Naive thymus-derived CD4-positive, alpha-beta T cell (primary cell): ENCODE data around the gene TTC16. TPM values are rescaled to one million over a fixed set of nuclear protein-coding genes. Genes with fewer than 3 reads are reported as not detected.
A peak's percentile ranks its signal among the peaks of the same experiment; 100 is the strongest.

Experiments used
- ATAC-seq: fragments of 150-1000 bp; cut with Tn5 transposase; 2 replicates; pipeline ENCODE4 v1.10.0; 2021; ENCODE audit warnings: mild to moderate bottlenecking, moderate library complexity
- CTCF ChIA-PET: fragments of 350-600 bp; sonication (Branson Sonifier 250); formaldehyde crosslinking; loops from one replicate; lab custom pipeline; 2021; ENCODE audit warnings: antibody characterized with exemption; lab: Charles Lee
- POLR2A ChIA-PET: fragments of 350-600 bp; sonication (Branson Sonifier 250); formaldehyde crosslinking; loops from one replicate; lab custom pipeline; 2021; ENCODE audit warnings: antibody characterized with exemption, inconsistent platforms; lab: Charles Lee
- DNase-seq, 9 donors: peaks; one replicate each; pipeline versions ENCODE4 v3.0.0 to v3.0.0-alpha.2; 2020 to 2022; ENCODE audit warnings: mixed read lengths in 1 of 9
- H3K27ac ChIP-seq: one replicate; pipeline ENCODE4 v1.7.0; 2013; ENCODE audit warnings: mild to moderate bottlenecking, low read depth, low read length, moderate library complexity
- H3K27me3 ChIP-seq, 2 donors: one replicate each; pipeline ENCODE4 v1.7.0; 2013; ENCODE audit warnings: low read length in 2 of 2, mild to moderate bottlenecking in 2 of 2, moderate library complexity in 2 of 2; ENCODE audit not compliant: control insufficient read depth in 2 of 2, insufficient read depth in 2 of 2
- H3K36me3 ChIP-seq, 3 experiments: 1 replicate in 2 of 3; 2 replicates in 1 of 3; pipeline ENCODE4 v1.7.0; 2013; ENCODE audit warnings: low read length in 3 of 3, mild to moderate bottlenecking in 3 of 3, moderate library complexity in 1 of 3; ENCODE audit not compliant: insufficient read depth in 3 of 3, control insufficient read depth in 2 of 3
- H3K4me1 ChIP-seq, 2 donors: one replicate each; pipeline ENCODE4 v1.7.0; 2013; ENCODE audit warnings: low read length in 2 of 2, mild to moderate bottlenecking in 2 of 2, moderate library complexity in 1 of 2; ENCODE audit not compliant: control insufficient read depth in 2 of 2, insufficient read depth in 2 of 2
- H3K4me3 ChIP-seq: 2 replicates; pipeline ENCODE4 v1.7.0; 2013; ENCODE audit warnings: mild to moderate bottlenecking, low read length
- H3K9me3 ChIP-seq, 3 experiments: 1 replicate in 2 of 3; 2 replicates in 1 of 3; pipeline ENCODE4 v1.7.0; 2013; ENCODE audit warnings: low read length in 3 of 3; ENCODE audit not compliant: control insufficient read depth in 2 of 3
- H3K27ac Mint-ChIP-seq, 9 donors: one replicate each; pipeline ENCODE4 v1.8.0; 2020 to 2022; ENCODE audit warnings: mixed read lengths in 9 of 9, mild to moderate bottlenecking in 8 of 9, moderate library complexity in 5 of 9, inconsistent platforms in 2 of 9
- H3K27me3 Mint-ChIP-seq, 5 donors: one replicate each; pipeline ENCODE4 v1.8.0; 2021 to 2022; ENCODE audit warnings: mixed read lengths in 5 of 5, mild to moderate bottlenecking in 1 of 5
- H3K36me3 Mint-ChIP-seq, 5 donors: one replicate each; pipeline ENCODE4 v1.8.0; 2020 to 2022; ENCODE audit warnings: mixed read lengths in 5 of 5, mild to moderate bottlenecking in 3 of 5, inconsistent platforms in 1 of 5
- H3K4me1 Mint-ChIP-seq, 7 donors: one replicate each; pipeline ENCODE4 v1.8.0; 2020 to 2022; ENCODE audit warnings: mixed read lengths in 7 of 7, mild to moderate bottlenecking in 3 of 7, inconsistent platforms in 1 of 7
- H3K4me3 Mint-ChIP-seq, 10 donors: one replicate each; pipeline ENCODE4 v1.8.0; 2020 to 2022; ENCODE audit warnings: mild to moderate bottlenecking in 10 of 10, mixed read lengths in 10 of 10, moderate library complexity in 6 of 10, inconsistent platforms in 2 of 10
- H3K9me3 Mint-ChIP-seq, 11 donors: one replicate each; pipeline ENCODE4 v1.8.0; 2020 to 2022; ENCODE audit warnings: mixed read lengths in 11 of 11, mild to moderate bottlenecking in 4 of 11, inconsistent platforms in 1 of 11, moderate library complexity in 1 of 11
- intact Hi-C, 2 donors: fragments of 100-400 bp; cut with micrococcal nuclease; formaldehyde crosslinking; loops; one replicate each; pipeline ENCODE4 v1.15.1; 2023
- polyA plus RNA-seq, 2 donors: library from polyadenylated mRNA; unstranded; fragments of 300-500 nt; fragmentation: Illumina TruSeq; gene quantifications; one replicate each; pipeline ENCODE4 v1.2.3, GENCODE V29; 2021
- total RNA-seq, 6 experiments: library from RNA in 5 of 6; stranded (reverse) in 5 of 6; gene quantifications; 1 replicate in 5 of 6; 2 replicates in 1 of 6; pipeline ENCODE4 v1.2.3 and lab custom pipeline; 2021 to 2026

Gene TTC16
- total and polyA plus RNA-seq, 7 experiments from 2014 or later, result 0.29 to 9.9 (median 4.6) TPM

- no peak for ATAC-seq
- Mint-ChIP-seq H3K36me3 (peaks cover 0 to 34% (median 11%) of the 10 kb centered on the region in 5 donors), H3K9me3 (peaks cover 0 to 1% (median 0%) of the 10 kb centered on the region in 11 donors), H3K27ac (peak overlapping the region; percentile 90 to 96 (median 94)), H3K4me3 (peak overlapping the region; percentile 74 to 92 (median 86)), H3K4me1 (peaks cover 49 to 87% (median 76%) of the 10 kb centered on the region in 7 donors), H3K27me3 (no peaks in the 10 kb centered on the region)
- ChIA-PET POLR2A (interaction anchor here (0.5 to 11.2 kb wide), 13 partner anchors 9 to 391 kb away, joined by 3 to 99 read pairs (median 3); partner anchors contain the start of genes CDK9 and SH2D3C), CTCF (interaction anchor here (1.0 to 1.4 kb wide), 5 partner anchors 12 to 99 kb away, joined by 3 to 6 read pairs (median 3); partner anchors contain the start of gene CDK9)
- intact Hi-C loops, result loop anchor here (5.0 to 10.0 kb wide), 3 partner anchors 297 to 504 kb away; partner anchors contain the start of genes GOLGA2 (in 1 of the 2), NAIF1 (in 1 of the 2), PTGES2 (in 1 of the 2) and SLC25A25 (in 1 of the 2)
- DNase-seq, result no peak
- no peaks in the 10 kb centered on the region for H3K27me3 ChIP-seq
- H3K4me1 ChIP-seq, result peaks cover 52 to 62% of the 10 kb centered on the region in 2 donors
- peaks cover 11 to 50% (median 31%) of the 10 kb centered on the region in 3 experiments for H3K36me3 ChIP-seq
- H3K4me3 ChIP-seq, result peak overlapping the region; percentile 71
- peak overlapping the region; percentile 90 for H3K27ac ChIP-seq
- no peaks in the 10 kb centered on the region for H3K9me3 ChIP-seq
Observed at GRCh38 chr9:127770583-127770904, 54.7 kb downstream of the TTC16 start.

DNA sequence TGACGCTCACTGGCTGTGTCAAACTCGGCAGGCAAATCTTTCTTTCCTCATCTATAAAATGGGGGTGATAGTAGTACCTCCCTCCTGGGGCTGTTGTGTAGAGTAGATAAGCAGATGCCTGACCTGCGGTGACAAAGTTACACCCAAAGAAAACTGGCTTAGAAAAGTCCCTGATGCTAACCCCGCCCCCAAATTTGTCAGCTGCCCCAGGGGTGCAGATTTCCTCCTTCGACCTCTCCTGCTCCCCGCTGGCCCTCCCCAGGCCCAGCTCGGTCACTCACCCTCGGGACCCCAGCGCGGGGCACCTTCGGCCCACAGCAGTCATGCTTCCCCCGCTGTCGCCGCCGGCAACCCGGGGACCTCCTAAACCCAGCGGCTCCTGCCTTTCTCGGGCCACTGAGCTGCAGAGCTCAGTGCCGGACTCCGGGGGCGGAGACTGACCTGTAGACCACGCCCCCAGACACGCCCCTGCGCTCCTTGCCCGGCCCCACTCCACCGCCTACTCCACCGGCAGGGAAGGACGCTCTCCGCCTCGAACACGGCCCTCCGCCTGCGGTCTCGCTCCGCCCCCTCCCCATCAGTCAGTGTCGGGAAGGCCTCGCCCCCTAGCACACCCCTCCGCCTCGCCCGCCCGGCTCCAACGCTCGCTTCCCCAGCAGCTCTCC lies 55.2 kb downstream of the TTC16 start:
- peaks cover 0 to 1% (median 0%) of the 10 kb centered on the region in 11 donors for H3K9me3 Mint-ChIP-seq
- DNase-seq (peak; percentile 85 to 99 (median 92)), ATAC-seq (peak; percentile 92)
- no peaks in the 10 kb centered on the region for H3K27me3 Mint-ChIP-seq
- Histone ChIP-seq H3K4me3 (peak overlapping the region; percentile 71), H3K27me3 (no peaks in the 10 kb centered on the region), H3K4me1 (peaks cover 57 to 59% of the 10 kb centered on the region in 2 donors), H3K9me3 (no peaks in the 10 kb centered on the region), H3K36me3 (peaks cover 11 to 47% (median 31%) of the 10 kb centered on the region in 3 experiments), H3K27ac (peak overlapping the region; percentile 90)
- peaks cover 44 to 82% (median 71%) of the 10 kb centered on the region in 7 donors for H3K4me1 Mint-ChIP-seq
- CTCF ChIA-PET, result interaction anchor here (0.6 to 1.4 kb wide), 6 partner anchors 11 to 212 kb away, joined by 3 to 6 read pairs (median 3); partner anchors contain the start of gene CDK9
- POLR2A ChIA-PET, result interaction anchor here (0.6 to 11.2 kb wide), 15 partner anchors 7 to 211 kb away, joined by 3 to 99 read pairs (median 3); partner anchors contain the start of genes CDK9, FPGS and SH2D3C
- peak overlapping the region; percentile 90 to 96 (median 94) for H3K27ac Mint-ChIP-seq
- intact Hi-C loops, result loop anchor here (1.0 to 10.0 kb wide), 11 partner anchors 8 to 504 kb away; partner anchors contain the start of genes TOR2A (in 2 of the 2), FPGS (in 1 of the 2), GOLGA2 (in 1 of the 2) and NAIF1 (in 1 of the 2)
- H3K4me3 Mint-ChIP-seq, result peak overlapping the region; percentile 74 to 92 (median 86)
- H3K36me3 Mint-ChIP-seq, result peaks cover 0 to 31% (median 10%) of the 10 kb centered on the region in 5 donors

DNA sequence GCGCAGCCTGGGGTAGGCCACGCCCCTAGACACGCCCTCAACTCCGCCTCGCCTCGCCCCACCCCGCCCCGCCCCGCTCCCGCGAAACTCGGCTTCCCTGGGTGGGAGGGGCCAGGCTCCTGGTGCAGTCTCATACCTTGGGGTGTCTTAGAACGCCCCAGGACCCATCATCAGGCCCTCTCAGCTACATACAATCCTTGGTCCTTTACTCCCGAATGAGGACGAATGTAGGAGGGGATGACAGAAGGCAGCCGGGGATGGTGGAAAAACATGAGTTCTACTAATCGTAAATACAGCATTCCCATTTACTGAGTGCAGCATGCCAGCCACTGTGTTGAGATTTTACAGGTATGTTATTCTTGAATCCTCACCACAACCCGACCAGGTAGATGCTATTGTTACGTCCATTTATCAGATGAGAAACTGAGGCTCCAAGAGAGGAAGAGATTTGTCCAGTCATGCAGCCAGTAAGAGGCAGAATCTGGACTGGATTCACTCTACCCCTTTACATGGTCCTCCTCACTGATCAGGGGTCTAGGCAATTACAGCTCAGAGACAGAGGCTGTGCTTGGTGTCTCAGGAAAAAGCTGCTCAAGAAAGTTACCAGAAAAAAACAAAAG lies 55.8 kb downstream of the TTC16 start:
- no peaks in the 10 kb centered on the region for H3K27me3 ChIP-seq
- peak overlapping the region; percentile 74 to 92 (median 86) for H3K4me3 Mint-ChIP-seq
- H3K27ac Mint-ChIP-seq, result peak overlapping the region; percentile 90 to 96 (median 94)
- peak overlapping the region; percentile 90 for H3K27ac ChIP-seq
- peaks cover 11 to 43% (median 28%) of the 10 kb centered on the region in 3 experiments for H3K36me3 ChIP-seq
- DNase-seq (no peak), ATAC-seq (no peak)
- H3K4me3 ChIP-seq, result no peak overlapping the region
- no peaks in the 10 kb centered on the region for H3K27me3 Mint-ChIP-seq
- peaks cover 0 to 33% (median 5%) of the 10 kb centered on the region in 5 donors for H3K36me3 Mint-ChIP-seq
- H3K4me1 Mint-ChIP-seq, result peaks cover 38 to 77% (median 71%) of the 10 kb centered on the region in 7 donors
- H3K9me3 ChIP-seq, result no peaks in the 10 kb centered on the region
- H3K9me3 Mint-ChIP-seq, result no peaks in the 10 kb centered on the region
- ChIA-PET POLR2A (interaction anchor here (0.6 to 11.2 kb wide), 14 partner anchors 7 to 210 kb away, joined by 3 to 99 read pairs (median 3); partner anchors contain the start of genes CDK9, FPGS and SH2D3C), CTCF (interaction anchor here (0.6 to 1.4 kb wide), 5 partner anchors 11 to 212 kb away, joined by 3 to 6 read pairs (median 3); partner anchors contain the start of gene CDK9)
- intact Hi-C loops, result loop anchor here (1.0 to 10.0 kb wide), 11 partner anchors 8 to 503 kb away; partner anchors contain the start of genes TOR2A (in 2 of the 2), FPGS (in 1 of the 2), GOLGA2 (in 1 of the 2) and NAIF1 (in 1 of the 2)
- H3K4me1 ChIP-seq, result peaks cover 56 to 58% of the 10 kb centered on the region in 2 donors

- H3K4me1 Mint-ChIP-seq, result peaks cover 36 to 71% (median 65%) of the 10 kb centered on the region in 7 donors
- H3K9me3 Mint-ChIP-seq, result no peaks in the 10 kb centered on the region
- no peaks in the 10 kb centered on the region for H3K27me3 Mint-ChIP-seq
- peak overlapping the region in 8 of 9 donors; percentile 49 to 96 (median 91) for H3K27ac Mint-ChIP-seq
- no peak overlapping the region for H3K27ac ChIP-seq
- no peak overlapping the region for H3K4me3 ChIP-seq
- DNase-seq (no peak), ATAC-seq (no peak)
- intact Hi-C loops, result loop anchor here (5.0 to 10.0 kb wide), 3 partner anchors 295 to 502 kb away; partner anchors contain the start of genes GOLGA2 (in 1 of the 2), NAIF1 (in 1 of the 2), PTGES2 (in 1 of the 2) and SLC25A25 (in 1 of the 2)
- CTCF ChIA-PET, result interaction anchor here (0.6 to 1.5 kb wide), 3 partner anchors 11 to 258 kb away, joined by 3 to 5 read pairs (median 5); no protein-coding TSS in a partner anchor
- H3K36me3 Mint-ChIP-seq, result peaks cover 2 to 34% (median 5%) of the 10 kb centered on the region in 5 donors
- H3K27me3 ChIP-seq, result no peaks in the 10 kb centered on the region
- peaks cover 11 to 39% (median 27%) of the 10 kb centered on the region in 3 experiments for H3K36me3 ChIP-seq
- H3K9me3 ChIP-seq, result no peaks in the 10 kb centered on the region
- H3K4me3 Mint-ChIP-seq, result no peak overlapping the region
- POLR2A ChIA-PET, result interaction anchor here (0.9 to 11.2 kb wide), 4 partner anchors 9 to 134 kb away, joined by 3 to 99 read pairs (median 3); partner anchors contain the start of genes CDK9, PTRH1 and TTC16
- H3K4me1 ChIP-seq, result peaks cover 48 to 49% of the 10 kb centered on the region in 2 donors
Observed at GRCh38 chr9:127772603-127773002, 56.7 kb downstream of the TTC16 start.

- no peak overlapping the region for H3K27ac ChIP-seq
- no peak for ATAC-seq
- Mint-ChIP-seq H3K4me3 (peak overlapping the region in 2 of 10 donors; percentile 38 to 58), H3K27me3 (no peaks in the 10 kb centered on the region), H3K4me1 (peaks cover 37 to 69% (median 62%) of the 10 kb centered on the region in 7 donors), H3K9me3 (no peaks in the 10 kb centered on the region), H3K27ac (peak overlapping the region in 7 of 9 donors; percentile 73 to 96 (median 79)), H3K36me3 (peaks cover 4 to 36% (median 5%) of the 10 kb centered on the region in 5 donors)
- no peak for DNase-seq
- intact Hi-C loops, result loop anchor here (5.0 to 10.0 kb wide), 3 partner anchors 294 to 502 kb away; partner anchors contain the start of genes GOLGA2 (in 1 of the 2), NAIF1 (in 1 of the 2), PTGES2 (in 1 of the 2) and SLC25A25 (in 1 of the 2)
- ChIA-PET POLR2A (interaction anchor here (0.6 to 11.2 kb wide), 6 partner anchors 11 to 144 kb away, joined by 3 to 99 read pairs (median 3); partner anchors contain the start of genes CDK9, PTRH1 and TTC16), CTCF (interaction anchor here (0.6 to 1.5 kb wide), 3 partner anchors 10 to 257 kb away, joined by 3 to 5 read pairs (median 5); no protein-coding TSS in a partner anchor)
- no peaks in the 10 kb centered on the region for H3K27me3 ChIP-seq
- no peaks in the 10 kb centered on the region for H3K9me3 ChIP-seq
- no peak overlapping the region for H3K4me3 ChIP-seq
- H3K36me3 ChIP-seq, result peaks cover 11 to 35% (median 20%) of the 10 kb centered on the region in 3 experiments
- H3K4me1 ChIP-seq, result peaks cover 41 to 42% of the 10 kb centered on the region in 2 donors
Observed at GRCh38 chr9:127773272-127773671, 57.4 kb downstream of the TTC16 start.
